SK-N-SH (cell line): ENCODE measurements around the gene PLD3. TPM values are rescaled to one million over a fixed set of nuclear protein-coding genes. Genes with fewer than 3 reads are reported as not detected.

Experiments
- CTCF ChIA-PET: fragments of 300-600, 350-600 bp; formaldehyde crosslinking; extraction: SDS; loops from one replicate; lab custom pipeline; 2021; lab: Yijun Ruan, JAX
- POLR2A ChIA-PET: fragments of 350-600 bp; sonication (Branson Sonifier 250); formaldehyde crosslinking; extraction: SDS; loops from one replicate; lab custom pipeline; 2020; ENCODE audit warnings: antibody characterized with exemption, inconsistent platforms; lab: Yijun Ruan, JAX
- DNase-seq: peaks from one replicate; pipeline ENCODE4 v3.0.0; 2012
- H2AFZ ChIP-seq: fragments of 200-600 bp; sonication (generic); 2 replicates; pipeline ENCODE4 v1.8.1; 2016; ENCODE audit warnings: antibody characterized with exemption, mild to moderate bottlenecking, low read depth
- H3F3A ChIP-seq: fragments of 200-600 bp; sonication (generic); replicated peaks from 2 replicates; pipeline ENCODE3; 2016; ENCODE audit warnings: antibody characterized with exemption, mild to moderate bottlenecking; ENCODE audit not compliant: insufficient read depth
- H3K27ac ChIP-seq, 2 experiments: fragments of 200-500 bp in 1 of 2; fragments of 200-600 bp in 1 of 2; sonication (Bioruptor generic) in 1 of 2; sonication (generic), shearing (Covaris generic) in 1 of 2; 2 replicates each; pipeline versions ENCODE4 v1.5.1 to v1.6.1; 2014 to 2016; ENCODE audit warnings: low read depth in 2 of 2, inconsistent platforms in 1 of 2, low read length in 1 of 2, mild to moderate bottlenecking in 1 of 2, mixed read lengths in 1 of 2
- H3K27me3 ChIP-seq: fragments of 200-600 bp; sonication (generic), shearing (Covaris generic); 2 replicates; pipeline ENCODE4 v1.6.1; 2016; ENCODE audit warnings: mixed run types; ENCODE audit not compliant: insufficient read depth
- H3K36me3 ChIP-seq, 2 experiments: fragments of 200-500 bp in 1 of 2; fragments of 200-600 bp in 1 of 2; sonication (Bioruptor generic) in 1 of 2; sonication (generic) in 1 of 2; replicated peaks in 1 of 2; 2 replicates each; pipeline versions ENCODE3 to v1.5.1; 2014 to 2016; ENCODE audit warnings: low read length in 1 of 2, mild to moderate bottlenecking in 1 of 2; ENCODE audit not compliant: insufficient read depth in 2 of 2, control insufficient read depth in 1 of 2
- H3K4me1 ChIP-seq, 2 experiments: fragments of 200-500 bp in 1 of 2; fragments of 200-600 bp in 1 of 2; sonication (Bioruptor generic) in 1 of 2; sonication (generic), shearing (Covaris generic) in 1 of 2; 2 replicates each; pipeline versions ENCODE4 v1.5.1 to v1.6.1; 2014 to 2016; ENCODE audit warnings: low read depth in 1 of 2, low read length in 1 of 2, mixed run types in 1 of 2; ENCODE audit not compliant: insufficient read depth in 2 of 2, control insufficient read depth in 1 of 2
- H3K4me2 ChIP-seq: fragments of 200-600 bp; sonication (generic), shearing (Covaris generic); 2 replicates; pipeline ENCODE4 v1.6.1; 2017; ENCODE audit warnings: mixed run types
- H3K4me3 ChIP-seq, 2 experiments: fragments of 200-500 bp in 1 of 2; fragments of 200-600 bp in 1 of 2; sonication (Bioruptor generic) in 1 of 2; sonication (generic), shearing (Covaris generic) in 1 of 2; 2 replicates each; pipeline versions ENCODE4 v1.5.1 to v1.8.1; 2014 to 2016; ENCODE audit warnings: low read depth in 2 of 2, inconsistent platforms in 1 of 2, low read length in 1 of 2, mild to moderate bottlenecking in 1 of 2, mixed read lengths in 1 of 2, moderate library complexity in 1 of 2
- H3K79me2 ChIP-seq: fragments of 200-600 bp; sonication (generic); 2 replicates; pipeline ENCODE4 v1.8.1; 2017; ENCODE audit warnings: mild to moderate bottlenecking; ENCODE audit not compliant: insufficient read depth
- H3K9ac ChIP-seq: fragments of 200-600 bp; sonication (generic); 2 replicates; pipeline ENCODE4 v1.6.1; 2017; ENCODE audit warnings: mixed run types
- H3K9me2 ChIP-seq: fragments of 200-600 bp; sonication (generic); 2 replicates; pipeline ENCODE4 v1.6.1; 2017; ENCODE audit warnings: mixed run types
- H3K9me3 ChIP-seq: fragments of 200-600 bp; sonication (generic); 2 replicates; pipeline ENCODE4 v1.6.1; 2017; ENCODE audit warnings: mixed run types, mild to moderate bottlenecking, moderate library complexity
- H4K20me1 ChIP-seq: fragments of 200-600 bp; sonication (generic); 2 replicates; pipeline ENCODE4 v1.6.1; 2017; ENCODE audit warnings: mild to moderate bottlenecking, mixed run types; ENCODE audit not compliant: insufficient read depth
- ELF1 ChIP-seq: IDR thresholded peaks from 2 replicates; pipeline ENCODE4 v1.4.0; 2012
- EP300 ChIP-seq, 2 experiments: IDR thresholded peaks; 2 replicates each; pipeline versions ENCODE4 v1.4.0 to v1.6.1; 2012; ENCODE audit warnings: borderline replicate concordance in 1 of 2, low read depth in 1 of 2, low read length in 1 of 2
- EZH2phosphoT487 ChIP-seq: fragments of 200-600 bp; sonication (generic); IDR thresholded peaks from 2 replicates; pipeline ENCODE4 v1.6.1; 2017; ENCODE audit warnings: low read depth, mixed run types, mild to moderate bottlenecking, antibody characterized with exemption, moderate library complexity, borderline replicate concordance
- FOXJ3 ChIP-seq: sonication (generic); formaldehyde crosslinking; IDR thresholded peaks from 2 replicates; pipeline ENCODE4 v1.5.1; 2020; ENCODE audit warnings: mild to moderate bottlenecking, missing genetic modification reagents
- GABPA ChIP-seq: IDR thresholded peaks from 2 replicates; pipeline ENCODE4 v1.4.0; 2012; ENCODE audit warnings: low read depth, mild to moderate bottlenecking
- JUND ChIP-seq: IDR thresholded peaks from 2 replicates; pipeline ENCODE4 v1.4.0; 2012
- NFIC ChIP-seq: IDR thresholded peaks from 2 replicates; pipeline ENCODE4 v1.4.0; 2012; ENCODE audit warnings: borderline replicate concordance
- NRF1 ChIP-seq: IDR thresholded peaks from 2 replicates; pipeline ENCODE4 v1.6.1; 2012; ENCODE audit warnings: low read depth, mild to moderate bottlenecking, low read length
- PBX3 ChIP-seq: IDR thresholded peaks from 2 replicates; pipeline ENCODE4; 2012
- POLR2AphosphoS5 ChIP-seq: IDR thresholded peaks from 2 replicates; pipeline ENCODE4 v1.6.1; 2012; ENCODE audit warnings: low read depth, low read length
- RCOR1 ChIP-seq: fragments of 150-350 bp; IDR thresholded peaks from 2 replicates; pipeline ENCODE4 v1.6.1; 2017; ENCODE audit warnings: antibody characterized with exemption, low read length
- REST ChIP-seq: IDR thresholded peaks from 2 replicates; pipeline ENCODE4 v1.6.1; 2012; ENCODE audit warnings: mild to moderate bottlenecking, low read depth, low read length, moderate library complexity
- SMC3 ChIP-seq: IDR thresholded peaks from 2 replicates; pipeline ENCODE4 v1.6.1; 2012; ENCODE audit warnings: low read depth, low read length, improper control_type of control experiment
- TAF1 ChIP-seq: IDR thresholded peaks from 2 replicates; pipeline ENCODE4 v1.6.1; 2012; ENCODE audit warnings: low read depth, mild to moderate bottlenecking, low read length, moderate library complexity, borderline replicate concordance
- TCF12 ChIP-seq: IDR thresholded peaks from 2 replicates; pipeline ENCODE4 v1.4.0; 2012
- YY1 ChIP-seq: IDR thresholded peaks from 2 replicates; pipeline ENCODE4 v1.4.0; 2012; ENCODE audit warnings: low read depth, mild to moderate bottlenecking
- WGBS: methylation state at CpG from one replicate; pipeline ENCODE4 v1.1.6; 2017; ENCODE audit warnings: low lambda C conversion rate; 5-methylcytosine and 5-hydroxymethylcytosine counted together
- polyA plus RNA-seq, 3 experiments: library from polyadenylated mRNA; depleted of rRNA; stranded (reverse); fragments of >200 nt; gene quantifications; 2 replicates each; pipeline ENCODE4 v1.2.3, GENCODE V29; 2012
- TF ChIP-seq, protein P1 (sequence below): fragments of 200-600 bp; sonication (generic); IDR thresholded peaks from 2 replicates; pipeline ENCODE4 v1.6.1; 2017; ENCODE audit warnings: antibody characterized with exemption, mild to moderate bottlenecking, moderate library complexity
- TF ChIP-seq, protein P2 (sequence below): fragments of 150-350 bp; IDR thresholded peaks from 2 replicates; pipeline ENCODE4 v1.6.1; 2017; ENCODE audit warnings: antibody characterized with exemption, low read length, low read depth, borderline replicate concordance

PLD3 gene
- polyA plus RNA-seq, 1 of the 3 experiments (the other 2 are of a cell fraction), result 511 TPM

- Histone ChIP-seq H3F3A (peaks cover 7% of the 10 kb centered on the region), H3K27me3 (no peaks in the 10 kb centered on the region), H2AFZ (no peak overlapping the region), H4K20me1 (no peaks in the 10 kb centered on the region), H3K9me3 (no peaks in the 10 kb centered on the region), H3K9ac (no peak overlapping the region), H3K36me3 (no peaks in the 10 kb centered on the region), H3K4me3 (no peak overlapping the region), H3K4me1 (peaks cover 0 to 14% of the 10 kb centered on the region in 2 experiments; a peak in 3 of 4 replicates)
- ChIA-PET CTCF (no interaction called here), POLR2A (no interaction called here)
- DNase-seq, result no peak
- TF ChIP-seq JUND (no peak), EZH2phosphoT487 (no peak), PBX3 (no peak), NRF1 (no peak), YY1 (no peak), POLR2AphosphoS5 (no peak), ELF1 (no peak), RCOR1 (no peak), NFIC (no peak), FOXJ3 (no peak), EP300 (IDR thresholded peaks at IDR 0.05; ENCODE audit: borderline replicate concordance in 1 of 2, low read depth in 1 of 2, low read length in 1 of 2) (no peak), TCF12 (no peak)
- TF ChIP-seq, protein P1, sequence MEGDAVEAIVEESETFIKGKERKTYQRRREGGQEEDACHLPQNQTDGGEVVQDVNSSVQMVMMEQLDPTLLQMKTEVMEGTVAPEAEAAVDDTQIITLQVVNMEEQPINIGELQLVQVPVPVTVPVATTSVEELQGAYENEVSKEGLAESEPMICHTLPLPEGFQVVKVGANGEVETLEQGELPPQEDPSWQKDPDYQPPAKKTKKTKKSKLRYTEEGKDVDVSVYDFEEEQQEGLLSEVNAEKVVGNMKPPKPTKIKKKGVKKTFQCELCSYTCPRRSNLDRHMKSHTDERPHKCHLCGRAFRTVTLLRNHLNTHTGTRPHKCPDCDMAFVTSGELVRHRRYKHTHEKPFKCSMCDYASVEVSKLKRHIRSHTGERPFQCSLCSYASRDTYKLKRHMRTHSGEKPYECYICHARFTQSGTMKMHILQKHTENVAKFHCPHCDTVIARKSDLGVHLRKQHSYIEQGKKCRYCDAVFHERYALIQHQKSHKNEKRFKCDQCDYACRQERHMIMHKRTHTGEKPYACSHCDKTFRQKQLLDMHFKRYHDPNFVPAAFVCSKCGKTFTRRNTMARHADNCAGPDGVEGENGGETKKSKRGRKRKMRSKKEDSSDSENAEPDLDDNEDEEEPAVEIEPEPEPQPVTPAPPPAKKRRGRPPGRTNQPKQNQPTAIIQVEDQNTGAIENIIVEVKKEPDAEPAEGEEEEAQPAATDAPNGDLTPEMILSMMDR, result no peak
- TF ChIP-seq, protein P2, sequence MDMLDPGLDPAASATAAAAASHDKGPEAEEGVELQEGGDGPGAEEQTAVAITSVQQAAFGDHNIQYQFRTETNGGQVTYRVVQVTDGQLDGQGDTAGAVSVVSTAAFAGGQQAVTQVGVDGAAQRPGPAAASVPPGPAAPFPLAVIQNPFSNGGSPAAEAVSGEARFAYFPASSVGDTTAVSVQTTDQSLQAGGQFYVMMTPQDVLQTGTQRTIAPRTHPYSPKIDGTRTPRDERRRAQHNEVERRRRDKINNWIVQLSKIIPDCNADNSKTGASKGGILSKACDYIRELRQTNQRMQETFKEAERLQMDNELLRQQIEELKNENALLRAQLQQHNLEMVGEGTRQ, result no peak
- TF ChIP-seq, all 33 proteins: peak for 0
- Histone ChIP-seq H3K4me2 (no peak overlapping the region), H3K27ac (no peak overlapping the region), H3K79me2 (peaks cover 9% of the 10 kb centered on the region), H3K9me2 (no peaks in the 10 kb centered on the region)
- WGBS, result 85% methylated on average over 3 of the region's 3 CpGs
Observed at GRCh38 chr19:40362160-40362559, 13.7 kb downstream of the PLD3 start.

DNA sequence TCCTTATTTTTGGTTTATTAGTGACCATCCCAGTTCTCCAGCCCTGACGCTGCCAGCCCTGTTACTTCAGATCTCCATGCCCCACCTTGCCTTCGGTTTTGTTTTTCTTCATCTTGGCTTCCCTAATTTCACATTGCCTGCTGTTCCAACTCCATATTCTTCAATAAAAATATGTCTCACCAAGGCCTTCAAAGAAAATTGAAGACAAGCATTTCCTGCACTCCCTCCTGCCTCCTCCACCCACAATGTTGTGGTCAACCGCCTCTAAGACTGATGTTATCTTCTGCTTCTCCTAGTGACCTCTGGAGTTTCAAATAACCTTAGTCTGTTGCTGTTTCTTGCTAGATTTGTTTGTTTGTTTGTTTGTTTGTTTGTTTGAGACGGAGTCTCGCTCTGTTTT is 14.6 kb downstream of the PLD3 start:
- TF ChIP-seq REST, result no peak
- TF ChIP-seq SMC3, result no peak
- no peak for TF ChIP-seq GABPA
- TF ChIP-seq TAF1, result no peak
- Histone ChIP-seq H3K9me3 (no peaks in the 10 kb centered on the region), H3K27me3 (no peaks in the 10 kb centered on the region), H3K9ac (no peak overlapping the region), H3K4me1 (peaks cover 0 to 14% of the 10 kb centered on the region in 2 experiments; a peak in 2 of 4 replicates), H4K20me1 (no peaks in the 10 kb centered on the region), H3K9me2 (no peaks in the 10 kb centered on the region), H2AFZ (no peak overlapping the region), H3K4me2 (no peak overlapping the region), H3F3A (peaks cover 7% of the 10 kb centered on the region), H3K27ac (no peak overlapping the region), H3K36me3 (peaks cover under 1 to 2% of the 10 kb centered on the region in 2 experiments), H3K79me2 (peaks cover 9% of the 10 kb centered on the region; the same call in 1 of the 2 replicates), H3K4me3 (no peak overlapping the region)
- WGBS, result 91% methylated on average over 5 of the region's 5 CpGs
- POLR2A ChIA-PET, result no interaction called here
- CTCF ChIA-PET, result no interaction called here
- no peak for DNase-seq
